HUES64 (cell line): Measurements from ENCODE around the gene BMF.
"Not testable (repeated sequence)": the region's sequence is repeated elsewhere in the genome, so short reads cannot be mapped to it uniquely, and the experiment has no call there.

Source experiments
- H3K27ac ChIP-seq: 2 replicates; pipeline ENCODE4 v1.7.0; 2013; ENCODE audit warnings: low read depth, low read length, inconsistent platforms
- H3K27me3 ChIP-seq: 2 replicates; pipeline ENCODE4 v1.6.1; 2013; ENCODE audit warnings: mild to moderate bottlenecking, low read length; ENCODE audit not compliant: insufficient read depth
- H3K36me3 ChIP-seq: 2 replicates; pipeline ENCODE4 v1.6.1; 2013; ENCODE audit warnings: mild to moderate bottlenecking, low read length; ENCODE audit not compliant: insufficient read depth
- H3K4me1 ChIP-seq: 2 replicates; pipeline ENCODE4 v1.6.1; 2013; ENCODE audit warnings: mild to moderate bottlenecking, low read length, moderate library complexity; ENCODE audit not compliant: insufficient read depth
- H3K4me3 ChIP-seq: 2 replicates; pipeline ENCODE4 v1.5.1; 2013; ENCODE audit warnings: mild to moderate bottlenecking, low read length, moderate library complexity
- H3K9ac ChIP-seq: 2 replicates; pipeline ENCODE4 v1.6.1; 2013; ENCODE audit warnings: mild to moderate bottlenecking, low read depth, low read length
- H3K9me3 ChIP-seq: 2 replicates; pipeline ENCODE4 v1.6.1; 2013; ENCODE audit warnings: low read depth, low read length; ENCODE audit not compliant: insufficient read depth
- WGBS: fragments of 150-250, 120-280 bp; methylation state at CpG from one replicate; pipeline ENCODE4 v1.1.7; 2013; ENCODE audit warnings: missing lambda C conversion rate; 5-methylcytosine and 5-hydroxymethylcytosine counted together

The BMF gene

DNA sequence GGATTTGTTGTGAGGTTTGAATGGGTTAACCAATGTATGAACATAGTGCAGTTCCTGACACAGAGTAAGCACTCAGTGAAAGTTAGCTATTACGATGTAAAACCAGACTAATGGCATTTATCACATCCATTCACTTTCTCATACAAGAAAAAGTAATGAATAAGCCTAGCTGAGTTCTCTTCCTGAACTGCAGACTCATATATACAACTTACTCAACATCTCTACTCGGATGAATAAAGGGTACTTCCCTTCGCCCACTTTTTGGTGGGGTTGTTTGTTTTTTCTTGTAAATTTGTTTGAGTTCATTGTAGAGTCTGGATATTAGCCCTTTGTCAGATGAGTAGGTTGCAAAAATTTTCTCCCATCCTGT is 29.5 kb upstream of the BMF start:
- not testable (repeated sequence) for H3K36me3 ChIP-seq, H3K9me3 ChIP-seq, H3K27ac ChIP-seq, H3K9ac ChIP-seq, H3K4me3 ChIP-seq, H3K4me1 ChIP-seq, H3K27me3 ChIP-seq
- WGBS, result 93% methylated on average over 2 of the region's 3 CpGs

DNA sequence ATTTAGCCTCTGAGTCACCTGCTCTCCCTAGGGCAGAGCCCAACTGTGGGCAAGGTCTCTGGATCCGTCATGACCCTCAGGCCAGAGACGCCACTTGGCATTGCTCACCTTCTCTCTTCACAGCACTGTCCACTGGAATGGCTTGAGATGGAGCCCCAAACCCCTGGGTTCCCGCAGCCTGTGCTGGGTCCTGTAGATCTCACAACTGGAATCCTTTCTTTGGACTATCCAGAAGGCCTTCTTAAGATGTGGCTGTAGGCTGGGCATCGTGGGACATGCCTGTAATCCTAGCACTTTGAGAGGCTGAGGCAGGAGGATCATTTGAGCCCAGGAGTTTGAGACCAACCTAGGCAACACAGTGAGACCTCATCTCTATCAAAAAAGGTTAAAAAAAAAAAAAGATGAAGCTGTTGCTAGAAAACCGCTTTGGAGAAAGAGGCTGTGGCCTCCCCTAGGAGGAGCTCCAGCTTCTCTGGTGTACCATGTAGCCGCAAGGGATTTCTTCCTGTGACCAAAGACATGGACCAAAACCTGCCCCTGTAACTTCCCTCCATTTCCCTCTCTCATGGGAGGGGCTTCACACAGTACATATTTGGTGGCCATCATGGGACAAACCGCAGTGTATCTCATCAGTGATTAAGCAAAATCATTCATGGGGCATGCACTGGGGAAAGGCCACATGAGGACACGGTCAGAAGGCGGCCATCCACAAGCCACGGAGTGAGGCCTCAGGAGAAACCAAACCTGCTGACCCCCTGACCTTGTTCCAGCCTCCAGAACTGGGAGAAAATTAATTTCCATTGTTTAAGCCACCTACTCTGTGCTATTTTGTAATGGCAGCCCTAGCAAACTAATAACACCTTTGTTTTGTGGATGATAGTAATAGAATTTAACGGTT is 28.9 kb upstream of the BMF start:
- no peak overlapping the region for H3K4me3 ChIP-seq
- no peaks in the 10 kb centered on the region for H3K9me3 ChIP-seq
- no peaks in the 10 kb centered on the region for H3K27me3 ChIP-seq
- H3K4me1 ChIP-seq, result 0 out of 2 replicates have a peak, but pooled peaks cover 3% of the 10 kb centered on the region
- no peak overlapping the region for H3K27ac ChIP-seq
- WGBS, result 86% methylated on average over 11 of the region's 11 CpGs
- H3K9ac ChIP-seq, result no peak overlapping the region
- H3K36me3 ChIP-seq, result no peaks in the 10 kb centered on the region

DNA sequence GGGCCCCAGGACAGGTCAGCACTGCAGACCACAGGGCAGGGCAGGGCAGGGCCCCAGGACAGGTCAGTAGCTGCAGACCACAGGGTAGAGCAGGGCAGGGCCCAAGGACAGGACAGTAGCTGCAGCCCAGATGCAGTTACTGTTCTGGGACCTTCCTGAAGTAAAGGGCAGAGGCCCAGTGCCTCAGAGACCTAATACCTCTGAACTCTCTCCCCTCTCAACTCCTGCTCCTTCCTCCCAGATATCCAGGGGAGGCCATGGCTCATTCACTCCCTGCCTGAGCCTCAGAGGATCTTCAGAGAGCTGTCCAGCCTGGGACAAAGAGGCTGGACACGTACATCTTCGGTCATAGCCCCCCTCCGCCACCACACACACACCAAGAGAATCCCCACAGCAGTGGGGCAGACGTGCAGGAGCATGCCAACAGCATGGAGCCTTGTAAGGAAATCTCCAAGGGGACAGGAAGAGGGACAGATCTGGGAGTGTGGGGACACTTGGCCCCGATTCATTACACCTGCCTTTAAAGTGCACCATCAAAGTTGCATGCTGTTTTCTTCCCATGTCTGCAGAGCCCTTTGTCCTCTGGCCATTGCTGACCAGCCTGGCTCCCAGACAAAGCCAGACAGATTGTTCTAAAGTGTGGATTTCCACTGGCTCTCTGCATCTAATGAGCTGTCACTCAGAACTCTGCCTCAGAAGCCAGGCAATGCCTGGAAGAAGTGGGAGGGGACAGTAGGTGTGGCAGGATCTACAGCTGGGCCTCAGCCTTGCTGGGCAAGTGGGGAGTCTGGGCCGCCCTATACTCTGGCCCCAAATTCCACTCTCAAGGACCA is 28.0 kb upstream of the BMF start:
- H3K4me3 ChIP-seq, result no peak overlapping the region
- 0 out of 2 replicates have a peak, but pooled peaks cover 3% of the 10 kb centered on the region for H3K4me1 ChIP-seq
- H3K27ac ChIP-seq, result no peak overlapping the region
- H3K9me3 ChIP-seq, result no peaks in the 10 kb centered on the region
- WGBS, result 79% methylated on average over 6 of the region's 6 CpGs
- H3K9ac ChIP-seq, result no peak overlapping the region
- H3K27me3 ChIP-seq, result no peaks in the 10 kb centered on the region
- H3K36me3 ChIP-seq, result no peaks in the 10 kb centered on the region

DNA sequence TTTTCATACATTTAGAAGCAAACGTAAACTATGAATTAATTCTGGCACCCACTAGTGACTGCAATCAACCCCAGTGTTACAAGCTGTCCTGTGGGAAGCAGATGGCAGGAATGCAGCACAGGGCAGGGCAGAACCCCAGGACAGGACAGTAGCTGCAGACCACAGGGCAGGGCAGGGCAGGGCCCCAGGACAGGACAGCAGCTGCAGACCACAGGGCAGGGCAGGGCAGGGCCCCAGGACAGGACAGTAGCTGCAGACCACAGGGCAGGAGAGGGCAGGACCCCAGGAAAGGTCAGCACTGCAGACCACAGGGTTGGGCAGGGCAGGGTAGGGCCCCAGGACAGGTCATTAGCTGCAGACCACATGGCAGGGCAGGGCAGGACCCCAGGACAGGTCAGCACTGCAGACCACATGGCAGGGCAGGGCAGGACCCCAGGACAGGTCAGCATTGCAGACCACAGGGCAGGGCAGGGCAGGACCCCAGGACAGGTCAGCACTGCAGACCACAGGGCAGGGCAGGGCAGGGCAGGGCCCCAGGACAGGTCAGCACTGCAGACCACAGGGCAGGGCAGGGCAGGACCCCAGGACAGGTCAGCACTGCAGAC is 27.3 kb upstream of the BMF start:
- not testable (repeated sequence) for H3K4me1 ChIP-seq, H3K27ac ChIP-seq, H3K9me3 ChIP-seq, H3K4me3 ChIP-seq, H3K9ac ChIP-seq, H3K36me3 ChIP-seq, H3K27me3 ChIP-seq
- WGBS, result 79% methylated on average over 1 of the region's 1 CpG

DNA sequence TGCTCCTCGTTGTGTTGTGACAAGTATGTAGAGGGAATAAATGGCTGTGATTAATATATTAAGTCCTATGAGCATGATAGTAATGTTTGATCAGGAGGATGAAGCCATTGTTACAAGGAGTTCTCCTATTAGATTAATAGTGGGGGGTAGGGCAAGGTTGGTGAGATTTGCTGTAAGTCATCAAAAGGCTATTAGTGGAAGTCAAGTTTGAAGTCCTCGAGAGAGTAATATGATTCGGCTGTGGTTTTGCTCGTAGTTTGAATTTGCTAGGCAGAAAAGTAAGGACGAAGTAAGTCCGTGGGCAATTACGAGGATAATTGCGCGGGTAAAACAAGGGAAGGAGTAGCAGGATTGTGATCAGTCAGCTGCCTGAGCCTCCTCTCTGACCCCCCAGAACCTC is 26.2 kb upstream of the BMF start:
- H3K27me3 ChIP-seq, result no peaks in the 10 kb centered on the region
- H3K9me3 ChIP-seq, result no peaks in the 10 kb centered on the region
- no peak overlapping the region for H3K9ac ChIP-seq
- WGBS, result 89% methylated on average over 9 of the region's 9 CpGs
- H3K36me3 ChIP-seq, result no peaks in the 10 kb centered on the region
- no peak overlapping the region for H3K4me3 ChIP-seq
- H3K4me1 ChIP-seq, result 0 out of 2 replicates have a peak, but pooled peaks cover 3% of the 10 kb centered on the region
- H3K27ac ChIP-seq, result no peak overlapping the region

DNA sequence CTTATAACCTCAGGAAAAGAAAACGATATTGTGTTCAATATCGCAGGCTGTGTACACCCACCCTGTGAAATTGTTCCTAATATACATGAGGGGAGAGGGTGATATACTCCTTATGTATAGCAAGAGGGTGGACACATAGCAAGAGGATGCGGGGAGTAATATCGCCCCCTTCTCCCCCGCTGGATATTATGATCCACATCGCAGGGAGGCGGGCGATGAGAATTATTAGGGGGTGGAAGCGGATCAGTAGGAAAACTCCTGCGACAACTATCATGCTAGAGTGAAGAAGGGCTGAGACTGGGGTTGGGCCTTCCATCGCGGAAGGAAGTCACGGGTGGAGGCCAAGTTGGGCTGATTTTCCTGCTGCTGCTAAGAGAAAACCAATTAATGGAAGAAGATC is 24.9 kb upstream of the BMF start:
- no peak overlapping the region for H3K4me3 ChIP-seq
- H3K36me3 ChIP-seq, result no peaks in the 10 kb centered on the region
- H3K27ac ChIP-seq, result no peak overlapping the region
- H3K9me3 ChIP-seq, result no peaks in the 10 kb centered on the region
- no peaks in the 10 kb centered on the region for H3K27me3 ChIP-seq
- WGBS, result 93% methylated on average over 13 of the region's 13 CpGs
- 0 out of 2 replicates have a peak, but pooled peaks cover 3% of the 10 kb centered on the region for H3K4me1 ChIP-seq
- H3K9ac ChIP-seq, result no peak overlapping the region

DNA sequence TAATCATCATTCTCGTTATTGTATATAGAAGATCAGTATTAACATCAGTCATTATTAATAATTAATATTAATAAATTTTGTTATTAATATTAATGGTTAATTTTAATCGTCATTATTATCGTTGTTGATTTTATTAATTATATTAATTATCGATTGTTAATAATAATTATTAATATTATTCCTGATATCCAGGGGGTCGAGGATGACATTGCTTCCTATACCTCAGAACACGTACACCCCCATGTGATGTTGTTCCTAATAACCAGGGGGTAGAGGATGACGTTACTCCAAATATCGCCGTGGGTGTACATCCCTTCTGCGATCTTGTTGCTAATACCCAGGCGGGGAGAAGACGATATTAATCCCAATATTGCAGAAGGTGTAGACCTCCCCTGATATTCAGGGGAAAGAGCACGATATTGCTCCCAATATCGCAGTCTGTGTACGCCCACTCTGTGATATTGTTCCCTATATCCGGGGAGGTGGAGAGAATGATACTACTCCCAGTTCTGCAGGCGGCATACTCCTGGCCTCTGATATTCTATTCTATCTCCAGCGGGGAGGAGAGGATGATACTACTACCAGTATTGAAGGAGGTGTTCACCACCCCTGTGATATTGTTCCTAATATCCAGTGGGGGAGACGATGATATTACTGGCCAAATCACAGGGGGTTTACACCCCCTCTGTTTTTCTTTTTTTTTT is 22.3 kb upstream of the BMF start:
- no peaks in the 10 kb centered on the region for H3K27me3 ChIP-seq
- H3K4me1 ChIP-seq, result 0 out of 2 replicates have a peak, but pooled peaks cover 3% of the 10 kb centered on the region
- no peak overlapping the region for H3K27ac ChIP-seq
- no peak overlapping the region for H3K4me3 ChIP-seq
- WGBS, result 92% methylated on average over 12 of the region's 19 CpGs
- H3K9me3 ChIP-seq, result no peaks in the 10 kb centered on the region
- H3K9ac ChIP-seq, result no peak overlapping the region
- H3K36me3 ChIP-seq, result no peaks in the 10 kb centered on the region

DNA sequence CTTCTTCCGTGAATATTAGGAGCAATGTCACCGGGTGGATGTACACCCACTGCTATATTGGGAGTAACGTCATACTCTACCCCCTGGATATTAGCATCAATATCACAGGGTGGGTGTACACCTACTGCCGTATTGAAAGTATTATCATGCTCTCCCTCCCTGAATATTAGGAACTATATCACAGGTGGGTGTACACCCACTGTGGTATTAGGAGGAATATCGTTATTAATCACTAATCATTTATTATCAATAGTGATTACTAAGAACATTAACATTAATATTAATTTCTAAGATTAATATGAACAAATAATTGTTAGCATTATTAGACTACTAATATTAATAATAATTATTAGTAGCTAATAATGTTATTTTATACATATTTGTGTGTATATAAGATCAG is 21.4 kb upstream of the BMF start:
- H3K36me3 ChIP-seq, result no peaks in the 10 kb centered on the region
- H3K9ac ChIP-seq, result no peak overlapping the region
- H3K4me1 ChIP-seq, result peaks cover 9% of the 10 kb centered on the region
- no peak overlapping the region for H3K27ac ChIP-seq
- WGBS, result 88% methylated on average over 4 of the region's 5 CpGs
- H3K9me3 ChIP-seq, result no peaks in the 10 kb centered on the region
- no peak overlapping the region for H3K4me3 ChIP-seq
- H3K27me3 ChIP-seq, result no peaks in the 10 kb centered on the region

DNA sequence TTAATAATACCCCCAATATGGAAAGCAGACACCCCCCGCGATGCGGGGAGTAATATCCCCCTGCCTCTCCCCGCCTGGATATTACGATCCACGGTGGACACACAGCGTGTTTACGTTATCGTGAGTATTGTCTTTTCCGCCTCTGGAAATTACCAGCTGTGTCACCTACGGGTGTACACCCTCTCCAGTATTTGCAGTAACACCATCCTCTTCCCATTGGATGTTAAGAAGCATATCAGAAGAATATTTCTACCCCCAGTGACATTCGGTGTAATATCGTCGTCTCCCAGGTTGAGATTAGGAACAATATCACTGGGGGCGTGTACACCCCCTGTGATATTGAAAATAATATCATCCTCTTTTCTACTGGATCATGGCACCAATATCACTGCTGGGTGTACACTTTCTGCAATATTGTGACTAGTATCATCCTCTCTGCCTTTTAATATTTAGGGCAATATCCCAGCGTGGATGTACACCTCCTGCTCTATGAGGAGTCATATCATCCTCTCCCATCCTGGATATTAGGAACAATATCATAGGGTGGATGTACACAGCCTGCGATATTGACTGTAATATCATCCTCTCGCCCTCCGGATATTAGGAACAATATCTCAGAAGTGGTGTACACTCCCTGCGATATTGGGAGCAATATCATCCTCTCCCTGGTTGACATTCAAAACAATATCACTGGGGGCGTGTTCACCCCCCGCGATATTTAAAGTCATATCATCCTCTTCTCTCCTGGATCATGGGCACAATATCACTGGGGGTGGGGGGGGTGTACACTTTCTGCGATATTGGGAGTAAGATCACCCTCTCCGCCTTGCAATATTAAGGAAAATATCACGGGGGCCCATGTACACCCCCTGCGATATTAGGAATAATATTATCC is 20.3 kb upstream of the BMF start:
- no peak overlapping the region for H3K9ac ChIP-seq
- no peaks in the 10 kb centered on the region for H3K27me3 ChIP-seq
- H3K4me3 ChIP-seq, result no peak overlapping the region
- H3K27ac ChIP-seq, result no peak overlapping the region
- H3K36me3 ChIP-seq, result no peaks in the 10 kb centered on the region
- H3K9me3 ChIP-seq, result no peaks in the 10 kb centered on the region
- 85% methylated on average over 27 of the region's 27 CpGs for WGBS
- H3K4me1 ChIP-seq, result peaks cover 15% of the 10 kb centered on the region

DNA sequence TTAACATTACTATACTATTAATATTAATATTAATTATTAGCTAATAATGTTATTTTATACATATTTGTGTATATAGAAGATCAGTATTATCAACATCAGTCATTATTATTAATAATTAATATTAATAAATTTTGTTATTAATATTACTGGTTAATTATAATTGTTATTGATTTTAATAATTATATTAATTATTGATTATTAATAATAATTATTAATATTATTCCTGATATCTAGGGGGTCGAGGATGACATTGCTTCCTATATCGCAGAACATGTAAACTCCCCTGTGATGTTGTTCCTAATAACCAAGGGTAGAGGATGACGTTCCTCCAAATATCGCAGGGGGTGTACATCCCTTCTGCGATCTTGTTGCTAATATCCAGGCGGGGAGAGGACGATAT is 17.3 kb upstream of the BMF start:
- no peak overlapping the region for H3K4me3 ChIP-seq
- no peaks in the 10 kb centered on the region for H3K27me3 ChIP-seq
- H3K9ac ChIP-seq, result no peak overlapping the region
- H3K36me3 ChIP-seq, result no peaks in the 10 kb centered on the region
- peaks cover 26% of the 10 kb centered on the region for H3K4me1 ChIP-seq
- H3K9me3 ChIP-seq, result no peaks in the 10 kb centered on the region
- 96% methylated on average over 7 of the region's 7 CpGs for WGBS
- no peak overlapping the region for H3K27ac ChIP-seq
